BE2C (cell line): ENCODE measurements around the gene GFOD1.

Experiments used
- DNase-seq: peaks from one replicate; pipeline ENCODE4 v3.0.0-alpha.2; 2020
- H3K27me3 ChIP-seq: fragments of 250-450 bp; sonication (Bioruptor Pico); 2 replicates; pipeline ENCODE4 v1.5.1; 2020; ENCODE audit warnings: mild to moderate bottlenecking
- H3K36me3 ChIP-seq: fragments of 250-450 bp; sonication (Bioruptor Pico); 2 replicates; pipeline ENCODE4 v1.5.1; 2020; ENCODE audit warnings: mild to moderate bottlenecking
- H3K4me1 ChIP-seq: fragments of 250-450 bp; sonication (Bioruptor Pico); 2 replicates; pipeline ENCODE4 v1.5.1; 2020
- H3K4me3 ChIP-seq: 2 replicates; pipeline ENCODE4 v1.5.1; 2011; ENCODE audit warnings: low read depth, low read length
- H3K9me3 ChIP-seq: fragments of 250-450 bp; sonication (Bioruptor Pico); 2 replicates; pipeline ENCODE4 v1.5.1; 2020
- CTCF ChIP-seq: IDR thresholded peaks from 2 replicates; pipeline ENCODE4 v1.5.1; 2012; ENCODE audit warnings: mild to moderate bottlenecking, low read depth, low read length

Gene GFOD1

GRCh38 chr6:13413900-13414555, 73.4 kb downstream of the GFOD1 start:
- H3K36me3 ChIP-seq: no peaks in the 10 kb centered on the region
- H3K4me3 ChIP-seq: no peak overlapping the region
- H3K4me1 ChIP-seq: no peaks in the 10 kb centered on the region; the same call in 1 of the 2 replicates
- no peaks in the 10 kb centered on the region for H3K27me3 ChIP-seq
- no peak for TF ChIP-seq CTCF
- no peak for DNase-seq
- no peaks in the 10 kb centered on the region for H3K9me3 ChIP-seq

GRCh38 chr6:13413466-13413862, 73.9 kb downstream of the GFOD1 start:
- no peaks in the 10 kb centered on the region for H3K27me3 ChIP-seq
- no peaks in the 10 kb centered on the region; the same call in 1 of the 2 replicates for H3K4me1 ChIP-seq
- no peaks in the 10 kb centered on the region for H3K36me3 ChIP-seq
- no peak overlapping the region for H3K4me3 ChIP-seq
- no peaks in the 10 kb centered on the region for H3K9me3 ChIP-seq
- TF ChIP-seq CTCF: no peak
- DNase-seq: no peak

GRCh38 chr6:13412639-13413465, 74.5 kb downstream of the GFOD1 start:
- Histone ChIP-seq H3K4me1 (no peaks in the 10 kb centered on the region; the same call in 1 of the 2 replicates), H3K9me3 (no peaks in the 10 kb centered on the region), H3K36me3 (no peaks in the 10 kb centered on the region), H3K4me3 (no peak overlapping the region), H3K27me3 (no peaks in the 10 kb centered on the region)
- no peak for DNase-seq
- TF ChIP-seq CTCF: no peak

- no peaks in the 10 kb centered on the region for H3K36me3 ChIP-seq
- no peak for TF ChIP-seq CTCF
- H3K9me3 ChIP-seq: no peaks in the 10 kb centered on the region
- no peaks in the 10 kb centered on the region for H3K27me3 ChIP-seq
- DNase-seq: no peak
- no peak overlapping the region for H3K4me3 ChIP-seq
- H3K4me1 ChIP-seq: no peaks in the 10 kb centered on the region; the same call in 1 of the 2 replicates
Measured at GRCh38 chr6:13412211-13412610, 75.2 kb downstream of the GFOD1 start.

GRCh38 chr6:13411484-13411883, 75.9 kb downstream of the GFOD1 start:
- no peaks in the 10 kb centered on the region for H3K27me3 ChIP-seq
- no peaks in the 10 kb centered on the region for H3K36me3 ChIP-seq
- no peaks in the 10 kb centered on the region; the same call in 1 of the 2 replicates for H3K4me1 ChIP-seq
- no peak for TF ChIP-seq CTCF
- DNase-seq: no peak
- H3K9me3 ChIP-seq: no peaks in the 10 kb centered on the region
- no peak overlapping the region for H3K4me3 ChIP-seq

- Histone ChIP-seq H3K4me3 (no peak overlapping the region), H3K4me1 (no peaks in the 10 kb centered on the region; the same call in 1 of the 2 replicates), H3K36me3 (no peaks in the 10 kb centered on the region), H3K9me3 (no peaks in the 10 kb centered on the region), H3K27me3 (no peaks in the 10 kb centered on the region)
- no peak for TF ChIP-seq CTCF
- no peak for DNase-seq
Measured at GRCh38 chr6:13409991-13410390, 77.4 kb downstream of the GFOD1 start.
